GM12878 (cell line): ENCODE data around the gene NELFB. TPM values are rescaled to one million over a fixed set of nuclear protein-coding genes. Genes with fewer than 3 reads are reported as not detected.

Source experiments
- ATAC-seq: fragments of 200-7000 bp; cut with Tn5 transposase; 3 replicates; pipeline ENCODE4 v1.9.1; 2020; ENCODE audit warnings: mild to moderate bottlenecking, moderate library complexity
- BruUV-seq: library from RNA; stranded (reverse); fragments of 400-500 nt; replicated peaks from 2 replicates; lab custom pipeline; 2021; lab: Mats Ljungman, UMichigan
- CTCF ChIA-PET: fragments of 300-600 bp; sonication (Branson Sonifier 250); formaldehyde crosslinking; extraction: SDS; loops from one replicate; lab custom pipeline; 2021; ENCODE audit warnings: inconsistent platforms; lab: Yijun Ruan, JAX
- POLR2A ChIA-PET: fragments of 350-600 bp; formaldehyde crosslinking; extraction: SDS; loops from one replicate; lab custom pipeline; 2021; ENCODE audit warnings: inconsistent platforms; lab: Charles Lee
- RAD21 ChIA-PET: fragments of 300-600 bp; sonication (Branson Sonifier 250); formaldehyde crosslinking; loops from one replicate; lab custom pipeline; 2023; ENCODE audit warnings: antibody characterized with exemption; ENCODE audit not compliant: unreplicated experiment; lab: Charles Lee
- SMC1A ChIA-PET: fragments of 300-600 bp; sonication (Branson Sonifier 250); formaldehyde crosslinking; loops from one replicate; lab custom pipeline; 2023; ENCODE audit not compliant: unreplicated experiment, uncharacterized antibody; lab: Charles Lee
- DNase-seq: peaks from one replicate; pipeline ENCODE4 v3.0.0-alpha.2; 2011; ENCODE audit warnings: low read depth, low spot score
- FAIRE-seq: peaks from 3 replicates; lab custom pipeline; 2011; peaks lifted over from hg19 to GRCh38; lab: Jason Lieb, UNC
- H2AFZ ChIP-seq: 2 replicates; pipeline ENCODE4 v1.6.0; 2011; ENCODE audit warnings: low read depth, low read length, control low read depth; ENCODE audit not compliant: control insufficient read depth
- H3K27ac ChIP-seq: 2 replicates; pipeline ENCODE4 v1.5.1; 2011; ENCODE audit warnings: control low read depth; ENCODE audit not compliant: control insufficient read depth, insufficient read depth
- H3K27me3 ChIP-seq, 2 experiments: replicated peaks in 1 of 2; 2 replicates each; pipeline versions ENCODE4 v1.6.0 to v1.6.1; 2011; ENCODE audit warnings: low read length in 1 of 2; ENCODE audit not compliant: control insufficient read depth in 2 of 2, insufficient read depth in 2 of 2
- H3K36me3 ChIP-seq, 2 experiments: 2 replicates each; pipeline ENCODE4 v1.5.1; 2011; ENCODE audit warnings: low read length in 1 of 2; ENCODE audit not compliant: control insufficient read depth in 2 of 2, insufficient read depth in 2 of 2
- H3K4me1 ChIP-seq: 2 replicates; pipeline ENCODE4 v1.6.1; 2011; ENCODE audit warnings: mild to moderate bottlenecking, low read length, moderate library complexity, mixed read lengths; ENCODE audit not compliant: control insufficient read depth, insufficient read depth
- H3K4me2 ChIP-seq: 2 replicates; pipeline ENCODE4 v1.6.0; 2011; ENCODE audit warnings: control low read depth; ENCODE audit not compliant: control insufficient read depth, insufficient read depth
- H3K4me3 ChIP-seq: fragments of 200-600 bp; sonication (generic); 2 replicates; pipeline ENCODE4 v1.5.1; 2016
- H3K79me2 ChIP-seq: 2 replicates; pipeline ENCODE4 v1.6.0; 2011; ENCODE audit warnings: low read length; ENCODE audit not compliant: control insufficient read depth, insufficient read depth
- H3K9ac ChIP-seq: 2 replicates; pipeline ENCODE4 v1.8.0; 2011; ENCODE audit warnings: low read length, control low read depth, mixed read lengths; ENCODE audit not compliant: control insufficient read depth, insufficient read depth
- H3K9me3 ChIP-seq: replicated peaks from 3 replicates; pipeline ENCODE4 v1.5.1; 2011; ENCODE audit warnings: mild to moderate bottlenecking, low read length; ENCODE audit not compliant: control insufficient read depth, insufficient read depth
- H4K20me1 ChIP-seq: 2 replicates; pipeline ENCODE4 v1.6.0; 2011; ENCODE audit not compliant: control insufficient read depth, insufficient read depth
- BCLAF1 ChIP-seq: fragments of 450-650 bp; IDR thresholded peaks from 2 replicates; pipeline ENCODE4 v1.6.1; 2017; ENCODE audit warnings: antibody characterized with exemption, mild to moderate bottlenecking, moderate library complexity
- RB1 ChIP-seq: fragments of 450-650 bp; formaldehyde crosslinking; IDR thresholded peaks from 2 replicates; pipeline ENCODE4 v1.6.1; 2017; ENCODE audit warnings: mild to moderate bottlenecking, borderline replicate concordance
- SMC3 ChIP-seq: IDR thresholded peaks from 2 replicates; pipeline ENCODE4 v1.6.1; 2011; ENCODE audit warnings: low read length, improper control_type of control experiment, borderline replicate concordance
- WGBS: methylation state at CpG from one replicate; pipeline ENCODE4 v1.1.6; 2016; ENCODE audit warnings: low lambda C conversion rate; ENCODE audit not compliant: insufficient replicate concordance, insufficient coverage; ENCODE audit errors: missing lambda C conversion rate; 5-methylcytosine and 5-hydroxymethylcytosine counted together
- in situ Hi-C: fragments of 300-500 bp; cut with MboI; formaldehyde crosslinking; loops from 9 replicates; pipeline ENCODE4 v1.14.3; 2018; ENCODE audit warnings: mixed read lengths
- intact Hi-C: fragments of 100-400 bp; cut with micrococcal nuclease; formaldehyde crosslinking; loops from one replicate; pipeline ENCODE4 v1.14.2; 2022; ENCODE audit not compliant: unreplicated experiment
- polyA plus RNA-seq, 11 experiments: library from polyadenylated mRNA; depleted of rRNA in 4 of 11; unstranded in 6 of 11; stranded (reverse) in 5 of 11; fragments of >200 nt; fragmentation: Nextera tagmentation in 4 of 11; fragmentation: Illumina TruSeq in 1 of 11; extraction: Ambion mirVana in 4 of 11; extraction: Trizol in 1 of 11; gene quantifications; 1 replicate in 1 of 11; 2 replicates in 10 of 11; pipeline versions ENCODE4 v1.2.1 to v1.2.3, GENCODE V29; 2011 to 2016; ENCODE audit warnings: inconsistent platforms in 2 of 11, missing spikeins in 2 of 11, low read depth in 1 of 11
- total RNA-seq, 4 experiments: library from RNA; depleted of rRNA in 3 of 4; stranded (reverse); fragments of >200 nt in 3 of 4; fragmentation: Illumina TruSeq in 1 of 4; extraction: Trizol in 1 of 4; gene quantifications; 2 replicates each; pipeline versions ENCODE4 v1.2.1 to v1.2.3, GENCODE V29; 2013 to 2021

NELFB gene
- total and polyA plus RNA-seq, 10 of the 15 experiments (the other 5 are each of a cell fraction or from before 2014, with no cell fraction given), result 0.19 to 63.4 (median 30.9) TPM

GRCh38 chr9:137233143-137233980 is 21.8 kb upstream of the NELFB start:
- ATAC-seq (no peak), FAIRE-seq (no peak), DNase-seq (no peak)
- Histone ChIP-seq H3K4me1 (peaks cover 19% of the 10 kb centered on the region), H4K20me1 (no peaks in the 10 kb centered on the region), H3K36me3 (no peaks in the 10 kb centered on the region), H2AFZ (no peak overlapping the region), H3K9me3 (no peaks in the 10 kb centered on the region), H3K27me3 (no peaks in the 10 kb centered on the region), H3K4me2 (no peak overlapping the region), H3K27ac (no peak overlapping the region), H3K79me2 (no peaks in the 10 kb centered on the region; the same call in 1 of the 2 replicates), H3K9ac (no peak overlapping the region), H3K4me3 (no peak overlapping the region)
- ChIA-PET CTCF (no interaction called here), POLR2A (no interaction called here), RAD21 (no interaction called here), SMC1A (no interaction called here)
- TF ChIP-seq RB1 (no peak), SMC3 (no peak), BCLAF1 (no peak)
- in situ Hi-C loops (no loop called here), intact Hi-C loops (no loop called here)
- no TSS peak for BruUV-seq
- WGBS, result 32% methylated on average over 27 of the region's 40 CpGs
